Stimulated activated naive CD4-positive, alpha-beta T cell treated with Interleukin-2 at 50 U/mL for 16 hours (primary cell): ENCODE results near the gene WFS1.

ENCODE experiments used
- DNase-seq: peaks from one replicate; lab custom pipeline; 2025; lab: John Stamatoyannopoulos, UW

WFS1 gene

GRCh38 chr4:6279582-6280289, 10.1 kb downstream of the WFS1 start:
- DNase-seq, result no peak

- no peak for DNase-seq
These were observed 10.8 kb downstream of the WFS1 start for GRCh38 chr4:6280365-6280996.

GRCh38 chr4:6281436-6282313, 12.0 kb downstream of the WFS1 start:
- no peak for DNase-seq

GRCh38 chr4:6282314-6282771, 12.7 kb downstream of the WFS1 start:
- DNase-seq, result no peak

- no peak for DNase-seq
These were observed 13.6 kb downstream of the WFS1 start for GRCh38 chr4:6283282-6283681.

- no peak for DNase-seq
These were observed 17.6 kb downstream of the WFS1 start for GRCh38 chr4:6287017-6287788.

GRCh38 chr4:6288342-6288741, 18.7 kb downstream of the WFS1 start:
- no peak for DNase-seq

- DNase-seq, result no peak
These were observed 19.2 kb downstream of the WFS1 start for GRCh38 chr4:6288871-6289270.

- DNase-seq, result no peak
These were observed 20.6 kb downstream of the WFS1 start for GRCh38 chr4:6290256-6290655.

- DNase-seq, result no peak
These were observed 21.3 kb downstream of the WFS1 start for GRCh38 chr4:6290769-6291547.

GRCh38 chr4:6291784-6292297, 22.2 kb downstream of the WFS1 start:
- DNase-seq, result no peak

- DNase-seq, result no peak
These were observed 22.9 kb downstream of the WFS1 start for GRCh38 chr4:6292376-6293096.

GRCh38 chr4:6293097-6293445, 23.4 kb downstream of the WFS1 start:
- DNase-seq, result no peak

- DNase-seq, result no peak
These were observed 24.0 kb downstream of the WFS1 start for GRCh38 chr4:6293661-6294060.

- DNase-seq, result no peak
These were observed 25.2 kb downstream of the WFS1 start for GRCh38 chr4:6294705-6295421.

GRCh38 chr4:6295495-6295894, 25.8 kb downstream of the WFS1 start:
- no peak for DNase-seq

- no peak for DNase-seq
These were observed 26.4 kb downstream of the WFS1 start for GRCh38 chr4:6296026-6296425.

- no peak for DNase-seq
These were observed 27.7 kb downstream of the WFS1 start for GRCh38 chr4:6297266-6297815.

- no peak for DNase-seq
These were observed 28.4 kb downstream of the WFS1 start for GRCh38 chr4:6298035-6298434.
